Right lung (tissue), 5 donors: Measurements from ENCODE around the gene TNRC18. TPM values are rescaled to one million over a fixed set of nuclear protein-coding genes. Genes with fewer than 3 reads are reported as not detected.
A peak's percentile ranks its signal among the peaks of the same experiment; 100 is the strongest.
"Not testable (repeated sequence)": the region's sequence is repeated elsewhere in the genome, so short reads cannot be mapped to it uniquely, and the experiment has no call there.

Source experiments
- DNase-seq, 2 donors: peaks; one replicate each; pipeline ENCODE4 v3.0.0-alpha.2; 2013
- polyA plus RNA-seq, 5 donors: library from polyadenylated mRNA; unstranded; fragments of 120-200 nt; gene quantifications; one replicate each; pipeline versions ENCODE4 v1.2.1 to v1.2.3, GENCODE V29; 2013; ENCODE audit warnings: inconsistent platforms in 1 of 5, low replicate concordance in 1 of 5; ENCODE audit not compliant: insufficient read length in 5 of 5, insufficient read depth in 1 of 5

The TNRC18 gene
- polyA plus RNA-seq, 5 donors, result 87.7 to 152 (median 104) TPM

GRCh38 chr7:5295039-5296014 lies 128.3 kb downstream of the TNRC18 start:
- no peak for DNase-seq

GRCh38 chr7:5294169-5294987 lies 129.3 kb downstream of the TNRC18 start:
- DNase-seq, result no peak

- DNase-seq, result not testable (repeated sequence)
Observed at GRCh38 chr7:5291711-5292335, 131.8 kb downstream of the TNRC18 start.

- no peak for DNase-seq
Observed at GRCh38 chr7:5291301-5291700, 132.3 kb downstream of the TNRC18 start.

- DNase-seq, result no peak
Observed at GRCh38 chr7:5289355-5289754, 134.3 kb downstream of the TNRC18 start.

- DNase-seq, result not testable (repeated sequence)
Observed at GRCh38 chr7:5288560-5288959, 135.1 kb downstream of the TNRC18 start.

GRCh38 chr7:5287802-5288201 lies 135.8 kb downstream of the TNRC18 start:
- no peak for DNase-seq

- DNase-seq, result not testable (repeated sequence)
Observed at GRCh38 chr7:5287373-5287772, 136.3 kb downstream of the TNRC18 start.

GRCh38 chr7:5286933-5287332 lies 136.7 kb downstream of the TNRC18 start:
- no peak for DNase-seq

- peak; percentile 42 to 50 for DNase-seq
Observed at GRCh38 chr7:5284304-5285281, 139.0 kb downstream of the TNRC18 start.

GRCh38 chr7:5283421-5284303 lies 140.0 kb downstream of the TNRC18 start:
- DNase-seq, result no peak

GRCh38 chr7:5282543-5283316 lies 140.9 kb downstream of the TNRC18 start, which contains the start of gene SLC29A4:
Gene SLC29A4, plus strand, starts transcription at chr7:5282943. Its CDS starts 4,874 bp downstream, at chr7:5287817.
- peak; percentile 19 to 33 for DNase-seq

- DNase-seq, result not testable (repeated sequence)
Observed at GRCh38 chr7:5281598-5282500, 141.8 kb downstream of the TNRC18 start.

GRCh38 chr7:5279734-5280133 lies 143.9 kb downstream of the TNRC18 start:
- DNase-seq, result no peak

GRCh38 chr7:5278766-5279165 lies 144.9 kb downstream of the TNRC18 start:
- DNase-seq, result no peak

- no peak for DNase-seq
Observed at GRCh38 chr7:5276611-5277010, 147.0 kb downstream of the TNRC18 start.

GRCh38 chr7:5276123-5276522 lies 147.5 kb downstream of the TNRC18 start:
- DNase-seq, result not testable (repeated sequence)

GRCh38 chr7:5275510-5275909 lies 148.1 kb downstream of the TNRC18 start:
- peak in 1 of 2 donors; percentile 36 for DNase-seq
